LHCN-M2 (cell line): ENCODE results near the gene EMC8. TPM values are rescaled to one million over a fixed set of nuclear protein-coding genes. Genes with fewer than 3 reads are reported as not detected.
"Not testable (repeated sequence)": the region's sequence is repeated elsewhere in the genome, so short reads cannot be mapped to it uniquely, and the experiment has no call there.

Source experiments
- DNase-seq: peaks from one replicate; pipeline ENCODE4 v3.0.0-alpha.2; 2012; ENCODE audit warnings: low read depth
- total RNA-seq: library from RNA; depleted of rRNA; stranded (reverse); fragments of >200 nt; gene quantifications from 2 replicates; pipeline ENCODE4 v1.2.3, GENCODE V29; 2014

The EMC8 gene
- total RNA-seq, 1 experiment from 2014 or later: 50.1 TPM

DNA sequence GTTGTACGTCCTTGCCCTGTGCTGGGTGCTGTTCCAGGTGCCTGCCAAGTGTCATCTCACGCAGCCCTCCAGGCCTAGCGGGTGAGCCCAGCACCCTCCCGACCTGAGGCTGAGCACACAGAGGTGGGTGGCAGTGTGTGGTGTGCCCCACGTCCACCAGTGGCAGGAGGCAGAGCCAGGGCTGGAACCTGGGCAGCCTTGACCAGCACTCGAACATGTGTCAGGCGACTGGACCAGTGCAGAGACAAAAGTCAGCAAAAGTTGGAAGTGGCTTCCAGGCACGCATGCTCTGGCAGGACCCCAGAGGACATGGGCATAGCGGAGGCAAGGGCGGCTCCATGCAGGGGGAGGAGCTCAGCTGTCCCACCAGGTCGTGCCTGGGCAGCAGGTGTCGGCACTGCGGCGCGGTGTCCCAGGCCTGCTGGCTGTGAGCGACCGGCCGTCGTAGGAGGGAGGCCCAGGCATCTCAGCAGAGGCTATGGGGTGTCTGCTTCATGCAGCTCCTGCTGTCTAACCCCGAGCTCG is 35.9 kb upstream of the EMC8 start:
- DNase-seq: no peak

DNA sequence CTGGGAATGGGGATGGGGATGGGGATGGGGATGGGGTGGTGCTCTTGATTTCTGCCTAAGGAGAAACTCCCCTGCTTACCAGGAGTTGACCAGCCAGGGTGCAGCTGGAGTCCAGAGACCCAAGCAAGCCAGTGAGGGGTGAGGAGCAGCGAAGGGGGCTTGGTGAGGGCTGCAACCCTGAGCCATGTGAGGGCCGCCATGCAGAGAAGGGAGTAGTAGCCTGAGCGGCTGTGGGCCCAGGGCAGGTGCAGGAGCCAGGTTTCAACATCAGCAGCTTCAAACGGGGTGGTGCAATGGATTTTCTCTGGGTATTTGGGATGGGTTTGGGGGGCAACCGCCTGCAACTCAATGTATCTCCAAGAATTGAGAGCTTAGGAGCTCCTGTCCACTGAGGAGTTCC is 35.4 kb upstream of the EMC8 start:
- DNase-seq: no peak

DNA sequence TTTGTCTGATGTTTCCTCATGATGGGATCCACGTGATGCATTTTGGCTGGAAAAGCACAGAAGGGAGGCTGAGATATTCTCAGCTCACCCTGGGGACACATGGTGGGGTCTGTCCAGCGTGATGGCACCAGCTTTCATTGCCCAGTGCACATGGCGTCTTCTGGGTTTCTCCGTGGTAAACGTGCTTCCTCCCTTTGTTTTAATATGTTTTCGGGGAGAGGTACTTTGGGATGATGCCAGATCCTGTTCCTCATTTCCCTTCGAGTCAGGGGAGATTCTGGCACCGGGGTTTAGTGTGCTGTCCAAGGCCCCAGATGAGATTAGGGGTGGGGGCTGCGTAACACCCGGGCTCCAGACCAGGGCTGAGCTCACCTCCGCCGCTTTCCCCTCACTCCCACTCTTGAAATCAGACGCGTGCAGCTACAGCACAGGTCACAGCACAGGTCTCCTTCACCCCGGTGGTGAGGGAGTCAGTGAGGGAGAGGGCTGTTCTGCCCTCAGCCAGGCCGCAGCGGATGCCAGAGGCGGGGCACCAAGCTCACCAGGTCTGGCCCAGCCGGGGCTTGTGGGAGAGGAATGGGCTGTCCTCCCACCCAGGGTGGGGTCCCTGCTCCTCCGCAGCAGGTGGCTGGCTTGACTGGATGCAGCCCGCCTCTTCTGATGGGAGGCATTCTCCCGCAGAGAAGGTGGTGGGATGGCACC is 34.0 kb upstream of the EMC8 start:
- DNase-seq: no peak

DNA sequence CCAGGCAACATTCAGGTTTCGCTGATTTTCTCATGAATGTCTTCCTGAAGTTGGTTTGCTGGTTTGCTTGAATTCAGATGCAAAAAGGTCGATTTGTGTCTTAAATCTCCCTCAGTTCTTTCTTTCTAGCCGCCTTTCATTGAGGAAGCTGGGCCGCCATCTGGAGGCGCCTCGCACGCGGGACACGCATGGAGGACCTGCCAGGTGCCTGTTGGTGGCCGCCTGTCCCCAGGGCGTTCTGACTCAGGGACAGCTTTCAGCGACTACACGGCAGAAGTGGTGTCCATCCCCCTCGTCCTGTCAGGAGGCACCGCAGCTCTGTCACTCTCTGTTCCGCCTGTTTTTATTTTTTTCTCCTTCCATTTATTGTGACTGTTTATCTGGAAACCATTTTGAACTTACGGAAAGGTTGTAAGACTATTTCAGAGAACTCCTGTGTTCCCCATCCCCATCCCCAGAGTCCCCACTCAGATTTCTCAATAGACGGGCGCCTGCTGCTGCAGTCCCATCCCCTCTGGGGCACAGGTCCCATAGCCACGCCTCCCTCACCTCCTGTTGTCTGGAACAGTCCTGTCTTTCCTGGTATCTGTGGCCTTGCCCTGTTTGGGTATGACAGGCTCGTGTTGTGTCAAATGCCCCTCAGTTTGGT is 33.4 kb upstream of the EMC8 start:
- DNase-seq: no peak

DNA sequence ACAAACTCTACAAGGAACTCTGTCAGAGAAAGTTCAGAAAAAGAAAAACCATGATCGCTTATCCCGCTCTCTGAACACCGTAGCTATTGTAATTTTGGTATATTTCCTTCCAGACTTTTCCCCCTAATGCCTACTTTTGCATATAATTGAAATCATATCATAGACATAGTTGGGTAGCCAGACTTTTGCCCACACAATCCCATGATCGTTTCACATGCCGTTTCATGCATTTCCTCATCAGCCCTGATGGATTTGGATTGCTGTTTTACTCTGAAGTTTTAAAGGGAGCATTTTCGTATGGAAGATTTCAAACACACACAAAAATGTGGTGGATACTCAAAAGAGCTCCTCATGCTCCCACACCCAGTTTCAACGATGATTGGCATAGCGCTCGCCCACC is 31.5 kb upstream of the EMC8 start:
- DNase-seq: no peak

DNA sequence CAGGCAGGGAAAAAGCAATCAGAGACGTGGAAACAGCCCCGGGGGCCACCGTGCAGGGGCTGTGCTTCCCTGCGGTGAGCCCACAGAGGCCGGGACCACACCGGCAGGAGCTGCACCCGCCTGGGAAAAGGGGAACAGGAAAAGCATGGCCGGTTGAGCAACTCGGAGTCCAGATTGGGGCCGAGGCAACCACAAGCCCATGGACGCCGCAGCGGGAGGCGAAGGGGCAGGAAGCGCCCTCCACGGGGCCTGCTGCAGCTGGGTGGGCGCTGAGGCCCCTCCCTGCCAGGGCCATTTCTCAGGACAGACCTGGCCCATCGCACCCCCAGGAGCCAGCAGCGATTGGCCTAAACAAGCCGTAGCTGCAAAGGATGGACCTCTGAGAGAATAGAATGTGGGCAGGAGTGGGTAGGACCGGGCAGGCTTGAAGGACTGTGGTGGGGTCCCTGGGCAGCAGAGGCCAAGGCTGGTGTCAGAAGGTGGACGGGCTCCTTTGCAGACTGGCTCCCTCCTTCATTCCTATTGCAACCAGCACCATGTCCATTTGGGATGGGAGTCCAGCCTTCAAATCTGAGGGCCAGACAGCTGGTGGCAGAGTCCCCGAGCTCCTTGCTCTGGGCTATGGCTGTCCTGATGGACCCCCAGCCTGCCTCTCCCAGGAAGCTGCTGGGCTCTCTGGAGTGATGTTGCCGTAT is 30.6 kb upstream of the EMC8 start:
- no peak for DNase-seq

DNA sequence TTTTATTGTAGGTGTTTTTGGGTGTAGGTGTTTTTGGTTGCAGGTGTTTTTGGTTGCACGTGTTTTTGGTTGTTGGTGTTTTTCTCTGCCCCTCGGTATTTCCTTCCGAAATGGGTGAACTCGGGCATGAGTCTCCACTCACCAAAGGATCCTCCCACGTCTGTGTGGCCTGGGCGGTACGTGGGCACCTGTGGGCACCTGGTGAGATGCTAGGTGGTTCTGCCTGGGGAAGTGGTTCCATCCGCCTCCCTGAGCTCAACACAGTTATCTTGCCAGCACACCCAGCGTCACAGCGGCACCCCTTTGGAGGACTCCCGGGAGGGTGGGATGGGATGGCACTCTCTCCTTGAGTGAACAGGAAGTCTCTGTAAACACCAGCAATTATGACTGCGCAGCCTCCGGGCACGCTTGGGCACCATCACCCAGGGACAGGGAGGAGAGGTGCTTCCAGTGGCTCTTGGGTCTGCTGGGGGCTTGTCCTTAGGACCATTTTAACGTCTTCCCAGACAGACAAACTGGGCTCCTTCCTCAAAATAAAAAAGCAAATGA is 29.9 kb upstream of the EMC8 start:
- no peak for DNase-seq

DNA sequence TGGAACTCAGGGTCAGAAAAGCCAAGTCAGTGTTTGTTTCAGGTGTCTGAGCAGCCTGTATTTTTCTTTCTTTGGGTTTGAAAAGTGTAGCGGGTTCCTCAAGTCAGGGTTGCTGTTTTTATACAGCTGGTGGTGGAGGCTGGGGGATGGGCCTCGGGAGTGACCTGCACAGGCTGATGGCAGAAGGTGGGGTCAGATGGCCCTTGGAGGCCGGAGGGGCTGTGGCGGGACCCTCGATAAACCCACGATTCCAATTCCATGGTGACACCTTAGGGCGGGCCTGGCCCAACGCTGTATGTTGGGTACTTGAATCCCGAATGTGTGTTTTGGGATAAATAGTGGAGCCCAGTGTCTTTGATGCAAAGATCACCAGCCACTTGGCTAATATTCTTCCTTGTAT is 28.8 kb upstream of the EMC8 start:
- DNase-seq: no peak

DNA sequence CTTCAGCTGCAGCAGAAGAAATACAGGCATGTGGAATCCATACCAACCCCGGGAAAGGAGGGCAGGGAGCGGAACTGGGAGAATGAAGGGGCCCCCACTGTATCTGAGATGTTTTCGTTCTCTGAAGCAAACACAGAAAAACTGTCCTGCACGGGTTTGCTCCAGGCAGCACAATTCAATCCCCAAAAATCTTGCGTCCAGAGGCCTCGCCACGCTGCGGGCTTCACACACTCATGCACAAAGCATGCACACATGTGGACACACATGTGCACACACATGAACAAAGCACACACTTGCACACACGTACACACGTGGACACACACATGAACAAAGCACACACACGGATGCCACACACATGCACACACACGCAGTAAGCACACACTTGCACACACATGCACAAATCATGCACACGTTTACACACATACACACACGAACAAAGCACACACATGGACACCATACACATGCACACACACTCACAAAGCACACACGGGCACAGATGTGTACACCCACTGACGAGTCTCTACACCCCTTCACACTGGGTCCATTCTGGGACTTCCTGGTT is 27.4 kb upstream of the EMC8 start:
- no peak for DNase-seq

DNA sequence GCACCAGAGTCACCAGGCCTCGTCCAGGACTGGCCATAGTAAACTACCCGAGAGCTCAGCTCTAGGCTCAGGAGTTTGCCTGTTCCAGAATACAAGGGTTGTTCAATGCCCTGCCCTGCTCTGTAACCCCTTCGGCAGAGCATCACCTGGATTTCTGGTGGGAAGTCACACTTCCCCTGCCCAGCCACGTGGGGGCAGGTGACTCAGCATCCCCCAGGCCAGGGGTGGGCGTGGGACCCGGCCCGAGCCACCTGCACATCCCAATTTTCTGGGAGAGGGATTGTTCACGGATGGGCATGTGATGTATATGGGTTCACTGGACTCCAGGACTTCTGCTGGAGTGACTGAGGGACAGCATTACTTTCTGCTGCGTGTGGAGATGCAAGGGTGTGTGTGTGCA is 26.0 kb upstream of the EMC8 start:
- DNase-seq: no peak

DNA sequence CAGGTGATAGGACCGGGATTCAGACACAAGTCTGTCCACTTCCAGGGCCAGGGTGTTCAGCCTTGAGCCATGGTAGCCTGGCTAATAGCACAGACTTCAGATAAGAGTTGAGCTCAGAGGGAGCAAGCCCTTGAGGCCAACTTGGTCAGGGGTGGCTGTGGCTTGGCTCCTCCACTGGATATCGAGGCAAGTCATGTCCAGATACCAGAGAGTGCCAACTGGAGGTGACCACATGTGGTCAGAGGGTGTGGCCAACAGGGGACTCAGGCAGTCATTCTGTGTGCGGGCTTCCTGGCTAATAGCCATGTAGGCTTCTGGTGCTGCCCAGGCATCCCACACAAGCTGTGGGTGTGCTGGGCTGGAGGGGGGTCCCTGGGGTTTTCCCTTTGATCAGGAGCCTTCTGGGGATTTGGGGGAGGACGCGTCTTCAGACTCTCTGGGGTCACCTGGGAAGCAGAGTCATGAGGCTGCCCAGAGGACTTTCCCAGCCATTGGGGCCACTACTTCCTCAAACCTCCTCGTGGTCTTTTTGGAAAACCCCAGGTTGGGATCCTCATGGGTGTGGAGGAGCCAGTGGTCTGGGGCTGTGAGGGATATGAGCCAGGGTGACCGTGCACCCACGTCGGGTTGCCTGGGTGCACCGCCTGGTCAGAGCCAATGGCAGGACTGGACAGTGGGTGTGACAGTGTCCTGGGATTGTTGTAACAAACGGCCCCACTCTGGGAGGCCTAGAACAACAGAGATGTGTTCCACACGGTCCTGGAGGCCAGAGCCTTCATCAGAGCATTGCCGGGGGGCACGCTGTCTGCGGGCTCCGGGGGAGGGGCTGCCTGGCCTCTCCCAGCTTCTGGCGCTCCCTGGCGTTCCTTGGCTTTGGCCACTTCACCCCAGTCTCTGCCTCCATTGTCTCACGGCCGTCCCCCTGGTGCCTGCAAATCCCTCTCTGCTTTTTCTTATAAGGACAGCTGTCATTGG is 25.1 kb upstream of the EMC8 start:
- DNase-seq: no peak

DNA sequence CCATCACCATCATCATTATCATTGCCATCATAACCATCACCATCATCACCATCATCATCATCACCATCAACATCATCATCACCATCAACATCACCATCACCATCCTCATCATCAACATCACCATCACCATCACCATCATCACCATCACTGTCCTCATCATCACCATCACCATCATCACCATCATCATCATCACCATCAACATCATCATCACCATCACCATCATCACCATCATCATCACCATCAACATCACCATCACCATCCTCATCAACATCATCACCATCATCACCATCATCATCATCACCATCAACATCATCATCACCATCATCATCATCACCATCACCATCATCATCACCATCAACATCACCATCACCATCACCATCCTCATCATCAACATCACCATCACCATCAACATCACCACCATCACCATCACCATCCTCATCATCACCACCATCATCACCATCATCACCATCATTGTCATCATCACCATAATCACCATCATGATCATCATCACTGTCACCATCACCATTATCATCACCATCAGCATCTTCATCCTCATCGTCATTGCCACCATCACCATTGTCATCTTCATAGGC is 24.1 kb upstream of the EMC8 start:
- DNase-seq: no peak

DNA sequence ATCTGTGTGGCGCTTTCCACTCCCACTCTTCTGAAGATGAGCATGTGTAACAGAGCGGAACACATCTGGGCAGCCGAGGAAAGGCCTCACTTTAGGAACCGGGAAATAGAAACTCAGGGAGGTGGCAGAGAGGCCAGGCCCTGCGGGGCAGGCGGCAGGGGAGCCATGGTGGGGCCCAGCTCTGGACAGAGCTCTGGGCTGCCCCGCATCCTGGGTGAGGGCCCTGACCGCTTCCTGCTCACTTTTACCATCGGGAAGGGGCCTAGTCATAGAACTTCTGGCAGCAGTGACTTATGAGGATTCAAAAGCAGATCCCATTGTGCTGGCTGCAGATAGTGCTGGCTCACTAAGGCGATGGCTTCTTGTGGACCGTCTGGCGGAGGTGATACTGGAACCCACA is 22.8 kb upstream of the EMC8 start:
- DNase-seq: no peak

DNA sequence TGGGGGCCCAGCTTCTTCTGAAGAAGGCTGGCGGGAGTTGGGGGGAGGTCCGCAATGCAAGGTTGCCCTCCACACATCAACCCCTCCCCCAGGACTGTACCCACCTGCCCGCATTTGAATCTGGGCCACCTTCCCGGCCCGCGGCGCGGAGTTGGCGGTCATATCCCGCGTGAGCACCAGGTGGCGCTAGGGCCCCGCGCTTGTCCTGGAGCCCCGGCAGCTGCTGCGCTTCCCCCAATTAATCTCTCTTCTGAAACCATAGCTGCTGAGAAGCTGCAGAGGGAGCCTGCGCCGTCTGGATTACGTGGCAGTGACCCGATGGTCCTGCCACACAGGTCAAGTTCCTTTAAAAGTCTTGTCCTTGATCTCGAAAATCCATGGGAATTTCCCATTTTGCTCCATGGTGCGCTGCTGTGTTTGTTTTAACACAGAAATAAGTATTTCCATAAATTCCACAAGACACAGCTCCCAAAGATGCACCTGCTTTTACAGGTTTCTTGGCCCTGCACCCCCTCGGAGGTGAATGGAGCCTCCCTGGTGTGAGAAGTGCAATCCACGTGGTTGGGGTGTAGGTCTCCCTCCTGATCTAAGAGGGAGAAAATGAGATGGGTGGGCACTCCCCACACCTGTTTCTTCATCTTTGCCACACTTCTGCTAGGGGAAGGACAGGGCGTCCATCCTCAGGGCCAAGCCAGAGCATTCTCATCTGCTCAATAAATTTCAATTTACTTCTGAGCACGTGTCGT is 22.2 kb upstream of the EMC8 start:
- DNase-seq: peak; percentile 66

DNA sequence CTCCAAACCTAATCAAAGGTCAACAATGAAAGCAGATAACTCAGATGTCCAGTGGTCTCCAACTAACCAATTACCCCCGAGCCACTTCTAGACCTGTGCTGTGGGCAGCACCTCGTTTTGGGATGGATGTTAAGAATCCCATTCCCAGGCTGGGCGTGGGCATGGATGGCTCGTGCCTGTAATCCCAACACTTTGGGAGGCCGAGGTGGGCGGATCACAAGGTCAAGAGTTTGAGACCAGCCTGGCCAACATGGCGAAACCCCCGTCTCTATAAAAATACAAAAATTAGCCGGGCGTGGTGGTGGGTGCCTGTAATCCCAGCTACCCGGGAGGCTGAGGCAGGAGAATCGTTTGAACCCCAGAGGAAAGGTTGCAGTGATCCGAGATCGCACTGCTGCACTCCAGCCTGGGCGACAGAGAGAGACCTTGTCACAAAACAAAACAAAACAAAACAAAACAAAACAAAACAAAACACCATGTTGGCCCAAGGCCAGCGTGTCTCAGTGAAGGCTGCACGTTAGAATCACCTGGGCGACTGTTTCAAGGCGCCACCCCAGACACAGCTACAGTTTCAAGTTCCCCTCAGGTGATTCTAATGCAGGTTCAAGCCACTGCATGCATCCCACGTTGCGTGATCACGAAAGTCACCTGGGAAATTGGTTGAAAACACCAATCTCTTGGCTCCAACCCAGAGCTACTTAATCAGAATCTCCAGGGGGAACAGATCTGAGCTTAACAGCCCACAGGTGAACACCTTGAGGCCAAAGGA is 21.4 kb upstream of the EMC8 start:
- DNase-seq: no peak

DNA sequence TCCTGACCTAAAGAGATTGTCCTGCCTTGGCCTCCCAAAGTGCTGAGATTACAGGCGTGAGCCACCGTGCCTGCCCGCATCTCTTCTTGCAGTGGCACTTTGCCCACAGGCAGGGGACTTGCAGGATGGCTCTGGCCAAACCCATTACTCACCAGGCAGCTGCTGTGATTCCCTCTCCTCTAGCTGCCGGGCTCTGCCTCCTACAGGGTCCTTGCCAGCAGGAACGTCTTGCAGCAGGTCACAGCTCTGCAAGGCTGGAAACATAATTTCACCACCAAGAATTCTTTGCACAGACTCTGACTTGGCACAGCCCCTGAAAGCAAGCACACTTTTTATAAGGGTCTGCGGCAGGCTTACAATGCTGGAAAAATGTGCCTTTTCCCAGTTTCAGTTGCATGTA is 20.4 kb upstream of the EMC8 start:
- peak; percentile 20 for DNase-seq

DNA sequence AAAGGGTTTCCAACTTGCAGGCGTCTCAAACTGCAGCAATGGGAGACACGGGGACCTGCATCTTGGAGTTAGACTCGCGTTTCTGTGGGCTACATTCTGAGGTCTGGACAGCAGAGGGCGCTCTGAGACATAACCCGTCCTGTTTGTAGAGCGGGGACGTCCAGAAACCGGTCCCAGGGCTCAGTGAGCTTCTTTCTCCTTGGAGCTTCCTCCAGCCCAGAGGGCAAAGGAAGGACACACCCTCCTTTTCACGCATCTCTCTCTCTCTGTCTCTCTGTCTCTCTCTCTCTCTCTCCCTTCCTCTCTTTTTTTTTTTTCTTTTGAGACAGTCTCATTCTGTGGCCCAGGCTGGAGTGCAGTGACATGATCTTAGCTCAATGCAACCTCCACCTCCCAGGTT is 19.9 kb upstream of the EMC8 start:
- DNase-seq: peak; percentile 63

DNA sequence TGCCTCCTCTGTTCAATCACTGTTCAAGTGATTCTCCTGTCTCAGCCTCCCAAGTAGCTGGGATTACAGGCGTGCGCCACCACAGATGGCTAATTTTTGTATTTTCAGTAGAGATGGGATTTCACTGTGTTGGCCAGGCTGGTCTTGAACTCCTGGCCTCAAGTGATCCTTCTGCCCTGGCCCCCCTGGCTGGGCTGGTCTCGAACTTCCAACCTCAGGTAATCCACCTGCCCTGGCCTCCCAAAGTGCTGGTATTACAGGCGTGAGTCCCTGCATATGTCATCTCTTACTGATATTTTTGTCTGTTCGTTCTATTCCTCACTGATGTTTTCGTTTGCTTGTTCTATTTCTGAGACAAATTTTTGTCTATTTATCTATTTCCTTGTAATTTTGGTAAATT is 17.9 kb upstream of the EMC8 start:
- not testable (repeated sequence) for DNase-seq

DNA sequence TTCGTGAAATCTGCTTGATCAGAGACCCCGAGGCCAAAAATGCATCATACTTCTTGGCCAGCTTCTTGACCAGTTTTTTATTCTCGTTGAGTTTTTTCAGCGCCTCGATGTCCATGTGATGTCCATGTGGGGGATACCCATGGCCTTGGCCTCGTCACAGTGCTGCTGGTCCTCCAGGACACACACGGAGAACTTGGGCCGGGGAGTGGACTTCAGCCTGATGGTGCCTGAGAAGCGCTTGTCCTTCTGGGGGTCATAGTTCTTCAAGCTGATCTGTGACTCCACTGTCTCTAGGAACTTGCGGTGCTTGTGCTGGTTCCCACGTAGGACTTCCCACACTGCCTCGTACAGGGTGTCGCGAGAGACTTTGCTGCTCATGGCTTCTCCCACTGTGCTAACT is 16.8 kb upstream of the EMC8 start:
- no peak for DNase-seq
